IPS DF 19.7 (cell line): ENCODE measurements around the gene GNAT3.

ENCODE experiments used
- DNase-seq: peaks from one replicate; pipeline ENCODE4 v3.0.0-alpha.2; 2013; ENCODE audit warnings: low read depth, low spot score

GNAT3 gene

DNA sequence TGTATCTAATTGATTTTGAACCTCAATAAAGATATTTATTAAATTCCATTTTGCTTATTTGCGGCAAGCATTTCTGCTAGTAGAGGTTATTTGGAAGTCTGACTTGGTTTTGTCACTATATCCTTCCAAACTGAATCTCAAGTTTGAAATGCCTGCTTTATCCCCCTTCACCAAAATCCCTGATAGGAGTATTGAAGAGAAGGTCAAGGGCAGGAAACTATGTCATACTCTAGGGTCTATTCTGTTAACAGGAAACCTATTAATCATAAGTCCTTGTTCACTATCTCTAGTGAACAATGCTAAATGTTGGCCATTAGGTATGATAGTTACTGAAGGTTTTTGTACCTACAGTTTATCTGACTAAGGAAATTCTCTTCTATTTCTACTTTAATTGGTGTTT, 11.5 kb downstream of the GNAT3 start:
- DNase-seq, result no peak

DNA sequence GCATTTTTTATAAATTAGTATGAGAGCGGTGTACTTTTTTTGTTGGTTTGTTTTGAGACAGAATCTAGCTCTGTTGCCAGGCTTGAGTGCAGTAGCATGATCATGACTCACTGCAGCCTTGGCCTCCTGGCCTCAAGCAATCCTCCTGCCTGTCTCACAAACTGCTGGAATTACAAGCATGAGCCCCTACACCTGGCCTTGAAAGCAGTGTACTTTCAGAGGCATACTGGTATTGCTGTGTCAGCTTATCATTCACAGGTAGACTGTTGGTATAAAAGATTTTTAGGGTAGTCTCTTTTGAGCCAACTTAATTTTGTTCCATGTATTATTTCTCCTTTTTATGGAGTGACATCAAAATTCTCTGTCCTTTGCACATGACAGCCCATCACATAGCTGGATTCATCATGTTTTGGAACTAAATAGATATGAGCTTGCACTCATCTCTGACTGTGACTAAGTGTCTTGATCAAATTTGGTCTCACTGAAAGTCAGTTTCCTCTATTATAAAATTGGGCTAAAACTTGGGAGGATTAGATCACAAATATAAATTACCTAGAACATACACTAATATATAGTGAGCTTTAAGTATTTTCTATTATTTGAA, 12.4 kb downstream of the GNAT3 start:
- DNase-seq, result no peak

DNA sequence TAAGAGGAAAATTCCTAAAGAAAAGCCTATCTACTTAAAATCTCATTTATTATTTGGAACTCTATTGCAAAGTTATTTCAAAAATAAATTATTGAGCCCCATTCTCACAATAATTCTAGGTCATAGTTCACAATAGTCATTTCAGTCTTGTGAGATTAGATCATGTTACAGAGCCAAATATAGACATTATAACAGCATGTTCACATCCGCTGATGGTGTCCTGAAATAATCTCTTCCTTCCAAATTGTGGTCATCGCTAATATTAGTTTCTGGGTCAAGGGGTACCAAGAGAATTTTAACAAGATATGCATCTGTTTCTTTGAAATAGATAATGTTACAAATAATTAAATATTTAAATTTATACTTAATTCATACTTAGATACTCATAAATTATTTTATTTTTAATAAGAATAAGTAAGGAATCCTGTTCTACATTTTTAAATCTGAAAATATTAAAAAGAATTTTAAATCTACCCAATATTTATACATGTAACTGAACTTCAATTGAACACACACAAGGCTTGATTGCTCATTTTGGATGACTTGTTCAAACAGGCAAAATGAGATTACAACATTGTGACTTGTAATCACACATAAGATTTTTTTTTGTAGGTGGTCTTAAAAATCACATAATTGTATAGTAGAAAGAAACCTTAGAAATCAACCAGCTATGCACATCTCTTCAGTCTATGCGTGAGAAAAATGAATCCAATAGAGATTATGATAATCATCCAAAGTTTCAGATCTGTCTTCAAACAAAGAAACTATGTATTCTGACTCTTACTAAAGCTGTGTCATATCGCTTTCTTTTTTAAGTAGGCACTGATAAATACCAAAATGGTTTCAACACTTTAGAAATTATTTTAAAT, 13.1 kb downstream of the GNAT3 start:
- DNase-seq, result no peak

DNA sequence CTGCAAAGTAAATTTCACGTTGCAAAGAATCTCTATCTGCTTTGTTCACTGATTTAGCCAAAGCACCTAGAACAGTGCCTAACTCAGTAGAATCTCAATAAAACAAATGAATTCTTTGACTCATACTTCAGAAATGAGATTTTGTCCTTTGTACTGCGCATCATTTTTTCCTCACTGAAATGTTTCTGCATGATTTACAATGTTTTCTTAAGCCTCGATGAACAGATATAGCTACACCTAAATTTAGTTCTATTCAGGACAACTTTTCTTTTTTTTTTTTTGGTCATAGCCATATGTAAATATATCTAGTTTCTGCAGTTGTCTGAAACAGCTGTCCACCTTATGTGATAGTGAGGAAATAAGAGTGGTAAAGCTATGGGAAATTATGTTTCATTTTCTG, 15.3 kb downstream of the GNAT3 start:
- no peak for DNase-seq

DNA sequence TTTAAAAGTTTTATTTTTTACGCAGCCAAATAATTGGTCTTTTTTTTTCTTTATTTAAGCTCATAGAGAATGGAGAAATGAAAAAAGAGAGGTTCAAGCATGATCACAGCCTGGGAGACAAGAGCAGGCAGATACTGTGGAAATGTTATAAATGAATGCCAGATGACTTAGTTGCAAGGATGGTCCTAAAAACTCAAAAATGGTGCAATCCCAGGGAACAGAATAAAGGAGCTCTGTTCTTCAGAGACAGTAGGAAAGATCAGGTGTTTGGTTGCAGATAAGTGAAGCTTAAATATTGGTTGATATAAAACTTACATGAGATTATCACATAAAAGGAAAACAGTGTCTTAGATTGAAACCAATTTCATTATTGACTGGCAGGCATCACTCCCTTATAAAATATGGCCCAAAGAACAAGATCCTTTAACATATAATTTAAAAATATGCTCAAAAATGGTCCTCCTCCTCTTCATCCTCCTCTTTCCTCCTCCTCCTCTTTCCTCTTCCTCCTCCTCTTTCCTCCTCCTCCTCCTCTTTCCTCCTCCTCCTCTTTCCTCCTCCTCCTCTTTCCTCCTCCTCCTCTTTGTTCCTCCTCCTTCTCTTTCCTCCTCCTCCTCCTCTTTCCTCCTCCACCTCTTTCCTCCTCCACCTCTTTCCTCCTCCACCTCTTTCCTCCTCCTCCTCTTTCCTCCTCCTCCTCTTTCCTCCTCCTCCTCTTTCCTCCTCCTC, 18.6 kb downstream of the GNAT3 start:
- DNase-seq, result no peak

DNA sequence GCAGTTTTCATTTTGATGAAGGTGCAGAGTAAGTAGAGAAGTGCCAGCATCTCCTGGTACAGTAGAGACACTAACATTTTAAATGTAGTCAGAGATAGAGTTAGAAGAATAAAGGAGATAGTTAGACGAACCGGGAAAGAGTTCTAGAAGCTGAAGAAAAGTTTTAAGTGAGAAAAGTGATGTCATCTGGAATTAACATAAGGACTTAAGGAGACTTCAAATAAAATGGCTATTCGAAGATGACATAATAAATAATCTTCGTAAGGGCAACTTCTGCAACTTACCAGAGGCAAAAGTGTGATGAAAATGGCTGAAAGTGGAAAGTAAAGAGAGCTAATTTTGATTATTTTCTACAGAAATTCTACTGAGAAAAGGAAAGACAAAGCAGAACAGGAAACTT, 20.4 kb downstream of the GNAT3 start:
- no peak for DNase-seq

DNA sequence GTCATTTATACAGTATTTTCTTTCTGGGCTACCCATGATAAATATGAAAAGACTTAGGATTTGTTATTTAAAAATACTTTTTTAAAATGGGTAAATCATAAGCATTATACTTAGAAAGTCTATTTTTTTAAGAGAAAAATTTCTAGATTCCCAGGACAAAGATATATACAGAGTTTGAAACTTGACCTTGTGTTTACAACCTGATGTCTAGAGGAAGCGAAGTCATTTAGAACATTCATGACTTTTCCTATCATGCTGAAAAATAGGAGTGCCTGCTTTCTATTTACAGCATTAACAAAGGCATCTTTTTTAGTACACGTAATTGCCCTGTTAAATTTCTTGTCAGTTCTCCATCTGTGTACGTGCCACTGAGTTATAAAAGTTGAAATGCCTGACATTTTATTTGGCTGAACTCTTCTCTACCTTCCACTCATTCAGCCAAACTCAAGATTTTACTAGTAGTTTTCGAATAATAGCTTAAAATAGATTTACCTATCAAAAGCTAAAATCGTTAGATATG, 23.0 kb downstream of the GNAT3 start:
- DNase-seq, result no peak

DNA sequence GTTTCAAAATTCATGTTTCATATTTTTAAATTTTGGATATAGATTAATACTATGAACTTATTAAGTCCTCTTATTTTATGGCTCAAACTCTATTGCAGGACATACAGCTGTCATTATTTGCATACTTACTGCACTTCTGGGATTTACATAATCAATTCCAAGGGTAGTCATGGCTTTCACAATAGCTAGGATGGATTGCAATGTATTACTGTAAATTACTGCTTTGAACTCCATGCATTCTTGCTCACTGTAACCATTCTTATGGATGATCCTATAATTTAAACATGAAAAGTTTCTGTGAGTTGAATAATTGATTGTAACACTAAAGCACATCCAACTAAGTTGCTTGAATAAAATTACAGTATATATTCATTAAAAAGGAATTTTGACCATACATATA, 23.5 kb downstream of the GNAT3 start:
- DNase-seq, result no peak

DNA sequence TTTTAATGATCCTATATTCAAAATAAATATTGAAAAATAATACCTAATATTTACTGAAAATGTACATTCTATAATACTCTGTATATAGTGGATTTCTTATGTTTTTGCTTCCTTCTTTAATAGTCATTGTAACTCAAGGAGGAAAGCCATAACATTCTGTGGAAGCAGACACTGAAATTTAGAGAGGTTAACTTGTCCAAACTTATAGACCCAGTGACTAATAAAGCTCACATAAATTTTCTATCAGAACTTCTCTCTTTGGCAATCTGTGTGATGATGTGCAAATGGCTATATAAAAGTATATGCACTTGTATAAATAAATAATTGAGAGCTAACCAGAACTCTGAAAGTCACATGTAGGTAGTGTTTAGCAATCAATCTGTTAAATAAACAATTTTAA, 26.1 kb downstream of the GNAT3 start:
- DNase-seq, result no peak

DNA sequence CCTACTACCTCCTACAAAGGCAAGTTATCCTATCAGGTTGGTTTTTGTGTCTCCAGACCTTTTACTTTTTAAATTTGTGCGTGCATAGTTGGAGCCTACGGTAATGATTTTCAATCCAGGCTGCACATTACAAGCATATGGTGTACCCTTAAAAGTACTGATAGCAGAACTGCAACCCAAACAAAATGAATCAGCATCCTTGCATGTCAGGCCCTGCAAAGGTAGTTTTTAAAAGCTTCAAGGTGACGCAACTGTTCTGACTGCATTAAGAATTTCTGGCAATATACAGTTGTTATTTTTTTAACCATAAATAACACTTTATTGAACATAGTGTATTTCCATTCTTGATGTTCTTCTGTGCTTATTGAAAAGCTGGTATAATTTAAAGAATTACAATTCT, 28.9 kb downstream of the GNAT3 start:
- DNase-seq, result no peak

DNA sequence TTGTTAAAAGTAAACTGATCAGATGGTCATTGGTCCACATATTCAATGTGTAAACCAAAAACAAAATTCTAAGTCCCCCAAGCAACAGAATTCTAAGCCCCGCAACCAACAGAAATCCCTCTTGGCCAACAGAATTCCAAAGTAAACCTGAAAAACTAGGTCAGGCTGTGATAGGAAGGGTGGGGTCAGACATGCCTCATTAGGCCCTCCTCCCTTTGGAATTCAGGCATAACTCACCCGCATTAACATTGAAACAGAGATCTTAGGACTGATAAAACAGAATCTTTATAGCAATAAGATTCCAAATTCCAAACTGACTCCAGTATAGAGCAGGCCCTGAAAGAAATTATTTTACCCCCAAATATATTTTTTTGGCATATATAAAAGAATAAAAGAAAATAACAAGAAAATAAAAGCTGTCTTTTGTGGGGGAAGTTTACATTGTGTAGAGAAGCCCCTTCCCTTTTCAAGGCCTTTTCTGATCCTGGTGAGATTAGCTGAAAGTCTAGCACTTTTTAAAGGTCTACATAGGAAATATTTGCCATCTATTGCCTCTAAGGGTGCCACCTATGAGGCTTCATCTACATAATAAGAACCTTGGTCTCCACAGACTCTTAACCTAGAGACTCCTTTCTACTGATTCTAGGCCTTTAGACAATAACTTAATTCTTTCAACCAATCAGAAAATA, 30.5 kb downstream of the GNAT3 start:
- DNase-seq, result peak; percentile 60

DNA sequence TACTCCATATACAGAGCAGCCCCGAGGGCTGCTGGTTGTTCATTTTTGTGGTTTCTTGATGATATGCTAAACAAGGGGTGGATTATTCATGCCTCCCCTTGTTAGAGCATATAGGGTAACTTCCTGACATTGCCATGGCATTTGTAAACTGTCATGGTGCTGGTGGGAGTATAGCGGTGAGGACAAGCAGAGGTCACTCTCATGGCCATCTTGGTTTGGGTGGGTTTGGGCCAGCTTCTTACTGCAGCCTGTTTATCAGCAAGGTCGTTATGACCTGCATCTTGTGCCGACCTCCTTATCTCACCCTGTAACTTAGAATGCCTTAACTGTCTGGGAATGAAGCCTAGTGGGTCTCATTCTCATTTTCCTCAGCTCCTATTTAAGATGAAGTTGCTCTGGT, 31.3 kb downstream of the GNAT3 start:
- DNase-seq, result no peak

DNA sequence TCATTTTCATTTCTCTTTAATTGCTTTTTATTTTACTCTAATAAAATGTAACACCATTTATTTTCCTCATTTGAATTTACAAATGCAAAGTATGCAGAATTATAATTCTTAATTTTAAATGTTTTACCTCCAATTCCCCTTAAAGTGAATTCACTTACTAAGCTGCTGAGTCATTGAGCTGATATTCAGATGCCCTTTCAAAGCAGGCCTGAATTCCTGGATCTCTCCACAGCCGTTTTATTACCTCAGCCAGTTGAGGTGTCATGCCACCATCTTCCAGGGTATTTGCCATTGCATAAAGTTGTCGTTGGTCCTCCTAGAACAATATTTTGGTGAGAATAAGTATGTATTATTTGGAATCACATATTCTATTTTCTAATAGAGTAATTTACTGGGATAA, 33.2 kb downstream of the GNAT3 start:
- DNase-seq, result no peak

DNA sequence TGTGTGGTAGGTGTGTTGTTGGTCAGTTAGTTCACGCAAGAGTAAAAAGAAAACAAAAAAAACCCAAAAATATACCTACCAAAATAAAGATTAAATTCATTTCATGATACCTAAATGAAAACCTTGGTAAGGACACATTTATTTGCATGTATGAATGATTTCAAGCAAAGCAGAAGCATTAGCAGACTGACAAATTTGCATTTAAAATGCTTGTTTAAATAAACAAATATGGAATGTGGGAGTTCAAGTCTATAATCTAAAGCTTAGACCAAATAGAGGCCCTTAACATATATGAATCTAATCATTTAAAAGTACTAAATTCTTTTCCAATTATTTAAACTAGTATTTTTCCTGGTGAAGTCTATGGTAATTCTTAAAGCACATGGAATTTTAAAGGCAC, 35.8 kb downstream of the GNAT3 start:
- DNase-seq, result no peak

DNA sequence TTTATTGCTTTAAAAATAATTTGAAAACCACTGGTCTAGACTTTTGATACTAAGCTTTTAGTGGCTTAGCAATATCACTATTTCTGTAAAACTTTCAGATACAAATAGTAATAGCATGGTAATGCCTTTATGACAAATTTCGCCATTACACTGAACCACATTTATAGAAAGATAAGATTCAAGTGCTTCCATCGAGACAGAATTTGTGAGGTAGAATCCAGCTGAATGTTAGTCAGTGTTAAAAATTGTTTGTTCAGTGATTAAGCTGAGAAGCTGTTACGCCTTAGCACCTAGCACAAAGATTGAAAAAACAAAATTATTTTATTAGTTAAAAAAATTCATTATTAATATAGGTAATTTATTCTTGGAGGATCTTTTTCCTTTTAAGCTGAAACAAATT, 36.5 kb downstream of the GNAT3 start:
- no peak for DNase-seq

DNA sequence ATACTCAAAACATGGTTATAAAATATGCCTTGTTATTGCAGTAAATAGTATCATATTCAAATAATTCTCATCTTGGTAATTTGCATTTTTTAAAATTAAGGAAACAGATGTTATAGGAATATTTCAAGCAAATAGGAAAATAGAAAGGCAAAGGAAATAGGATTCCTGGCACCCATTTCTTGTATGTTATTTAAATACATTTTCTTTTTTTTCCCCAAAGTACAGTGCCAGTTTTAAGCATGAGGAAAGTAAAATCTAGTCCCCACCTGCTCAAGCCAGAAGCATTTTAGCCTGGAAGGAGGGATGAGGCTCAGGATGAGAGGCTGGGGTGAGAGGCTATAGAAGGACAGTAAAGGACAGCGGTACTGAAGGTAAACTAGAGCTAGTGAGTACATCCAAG, 38.1 kb downstream of the GNAT3 start:
- DNase-seq, result no peak

DNA sequence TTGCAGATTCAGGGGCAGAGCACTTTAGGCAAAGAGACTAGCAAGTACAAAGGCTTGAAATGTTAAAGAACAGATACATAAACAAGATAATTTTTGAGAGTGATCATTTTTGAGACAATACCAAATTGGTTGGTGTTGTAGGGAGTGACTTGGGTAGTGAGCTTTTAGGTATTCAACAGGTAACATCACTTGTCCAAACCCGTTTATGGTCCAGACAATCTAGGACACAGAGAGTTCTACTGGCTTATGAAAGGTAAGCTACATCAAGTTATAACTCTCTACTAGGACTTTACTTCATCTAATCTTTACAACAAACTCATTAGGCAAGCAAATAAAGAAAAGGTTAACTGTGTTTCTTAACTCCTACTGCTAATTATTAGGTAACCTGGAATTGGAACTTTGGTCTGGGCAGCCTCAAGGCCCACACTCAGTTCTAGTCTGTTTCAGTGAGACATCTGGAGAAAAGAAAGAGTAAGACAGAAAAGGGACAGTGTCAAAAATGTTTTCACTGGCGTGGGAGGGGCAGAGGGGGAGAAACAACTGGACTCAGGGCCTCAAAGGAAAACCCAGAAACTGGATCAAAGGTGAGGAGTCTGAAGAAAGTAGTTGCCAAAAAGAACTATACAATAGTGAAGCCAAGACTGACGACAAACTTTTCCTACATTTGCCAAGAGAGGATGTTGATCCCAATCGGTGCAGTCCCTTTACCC, 39.2 kb downstream of the GNAT3 start:
- DNase-seq, result no peak

DNA sequence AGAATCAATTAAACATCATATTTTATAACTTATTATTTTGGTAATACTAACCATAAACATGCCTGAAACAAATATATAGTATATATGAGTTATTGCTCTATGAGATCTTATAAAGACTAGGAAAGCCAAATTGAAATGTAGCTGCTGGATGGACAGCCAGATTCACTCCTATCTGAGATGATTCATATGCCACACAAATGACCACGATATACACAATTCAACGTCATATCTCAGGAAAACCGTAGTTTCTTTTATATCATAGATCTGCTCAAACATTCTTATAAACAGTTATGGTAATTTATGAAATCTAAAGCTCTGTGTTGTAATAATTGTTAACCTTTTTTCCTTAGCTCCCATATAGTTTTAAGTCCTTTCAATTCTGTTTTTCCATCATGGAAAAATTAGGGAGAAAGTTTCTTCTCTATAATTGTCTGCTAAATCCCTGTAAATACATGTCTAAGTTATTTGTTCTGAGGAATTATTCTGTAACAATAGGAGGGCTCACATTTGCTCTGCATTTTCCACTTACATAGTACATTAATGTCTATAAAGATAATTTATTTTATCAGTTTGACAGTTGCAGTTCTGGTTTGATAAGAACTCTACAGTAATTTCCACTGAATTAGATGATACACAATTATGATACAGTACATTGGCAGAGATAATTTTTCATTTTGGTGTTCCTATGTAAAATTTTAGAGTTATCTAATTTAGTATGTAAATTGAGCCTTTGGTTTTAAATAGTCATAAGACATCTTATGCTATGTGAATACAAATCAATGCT, 42.7 kb downstream of the GNAT3 start:
- DNase-seq, result no peak

DNA sequence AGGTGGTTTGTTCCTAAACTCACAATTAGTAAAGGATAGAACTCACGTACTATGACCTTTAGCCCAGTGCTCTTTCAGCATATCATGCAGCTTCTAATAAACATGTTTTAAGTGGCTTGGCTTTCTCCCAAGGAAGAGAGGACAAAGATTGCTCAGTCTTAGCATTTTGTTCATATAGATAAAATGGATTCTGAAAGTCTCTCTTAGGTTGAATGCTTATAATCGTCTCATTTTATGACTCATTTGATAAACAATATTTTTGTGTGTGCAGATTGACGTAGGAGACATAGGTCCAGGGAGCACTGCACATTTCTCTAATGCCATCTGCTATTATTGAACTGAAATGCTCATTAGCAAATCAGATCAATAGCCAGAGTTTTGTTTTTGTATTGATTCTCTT, 44.8 kb downstream of the GNAT3 start:
- no peak for DNase-seq

DNA sequence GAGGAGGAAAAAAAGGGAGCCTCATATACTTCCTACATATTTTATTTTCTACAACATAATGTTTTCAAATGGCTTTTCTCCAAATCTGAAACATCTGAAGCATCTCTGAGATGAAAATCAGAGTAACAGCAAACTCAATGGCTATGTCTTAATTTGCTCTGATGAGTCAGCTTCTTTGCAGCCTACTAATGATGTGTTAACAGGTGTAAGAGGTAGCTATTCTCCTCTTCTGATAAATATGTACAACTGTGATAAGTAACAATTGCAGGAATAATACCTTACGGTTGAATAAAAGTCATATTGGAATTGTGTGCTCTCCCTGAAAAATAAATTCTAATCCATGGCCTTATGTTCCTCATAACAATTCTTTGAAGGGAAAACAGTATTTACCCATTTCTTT, 45.2 kb downstream of the GNAT3 start:
- DNase-seq, result no peak

DNA sequence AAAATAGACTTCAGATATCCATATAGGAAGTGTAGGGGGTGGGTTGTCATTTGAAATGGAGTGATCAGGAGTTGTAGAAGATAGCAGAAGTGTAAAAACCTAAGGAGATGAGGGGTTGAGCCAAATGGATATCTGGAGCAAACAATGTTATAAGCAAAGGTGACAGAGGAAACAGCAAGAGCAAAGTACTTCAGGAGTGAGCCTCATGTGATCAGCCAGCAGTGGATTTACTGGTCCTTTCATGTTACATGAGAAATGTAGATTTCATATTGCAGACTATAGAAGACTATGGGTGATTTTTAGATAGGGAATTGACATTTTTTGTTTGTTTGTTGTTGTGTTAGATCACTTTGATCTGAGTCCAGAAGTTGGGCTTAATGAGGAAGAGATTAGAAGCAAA, 47.7 kb downstream of the GNAT3 start:
- no peak for DNase-seq
